HG03060 (cell line): ENCODE results near the gene GDPD5.

Source experiments
- ATAC-seq: cut with Tn5 transposase; IDR thresholded peaks from one replicate; pipeline ENCODE4 v1.9.1; 2021; ENCODE audit warnings: low read depth, moderate number of reproducible peaks; ENCODE audit not compliant: unreplicated experiment

Gene GDPD5

DNA sequence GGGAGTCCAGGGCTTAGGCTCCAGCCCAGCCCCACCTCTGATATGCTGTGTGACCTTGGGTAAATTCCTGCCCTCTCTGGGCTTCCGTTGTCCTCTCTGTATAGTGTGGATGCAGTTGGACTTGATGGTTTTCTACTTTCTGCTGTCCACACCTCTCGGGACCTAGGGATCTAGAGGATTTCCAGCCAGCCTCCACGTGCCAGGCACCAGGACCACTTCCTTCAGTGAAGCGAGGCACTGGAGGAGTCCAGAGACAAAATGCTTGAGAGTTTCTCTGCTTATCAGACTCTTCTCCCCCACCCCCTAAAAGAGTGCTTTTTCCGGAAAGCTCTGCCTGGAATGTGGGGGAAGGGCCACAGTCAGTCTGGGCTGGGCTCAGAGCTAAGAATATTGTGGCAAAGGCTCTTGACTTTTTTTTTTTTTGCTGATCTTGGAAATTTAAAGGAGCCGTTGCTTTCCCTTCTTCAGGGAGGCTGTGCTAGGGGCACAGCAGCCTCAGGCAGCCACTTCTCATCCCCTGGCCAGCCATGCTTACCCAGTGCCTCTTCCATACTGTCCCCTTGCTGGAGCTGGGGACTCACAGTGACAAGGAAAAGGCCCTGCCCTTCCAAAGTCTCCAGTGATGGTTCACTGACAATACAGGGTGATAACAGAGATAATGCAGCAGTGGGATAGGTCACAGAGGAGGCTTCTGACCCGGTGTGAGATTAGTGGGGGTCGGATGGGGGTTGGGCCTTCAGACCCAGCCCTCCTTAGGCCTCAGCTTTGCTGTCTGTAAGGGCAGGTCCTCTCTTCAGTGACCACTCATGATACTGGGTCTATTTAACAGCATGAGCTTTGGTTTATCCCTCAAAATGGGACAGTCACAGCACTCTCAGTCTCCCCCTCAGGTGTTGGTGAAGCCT lies 33.5 kb upstream of the GDPD5 start:
- ATAC-seq: no peak

DNA sequence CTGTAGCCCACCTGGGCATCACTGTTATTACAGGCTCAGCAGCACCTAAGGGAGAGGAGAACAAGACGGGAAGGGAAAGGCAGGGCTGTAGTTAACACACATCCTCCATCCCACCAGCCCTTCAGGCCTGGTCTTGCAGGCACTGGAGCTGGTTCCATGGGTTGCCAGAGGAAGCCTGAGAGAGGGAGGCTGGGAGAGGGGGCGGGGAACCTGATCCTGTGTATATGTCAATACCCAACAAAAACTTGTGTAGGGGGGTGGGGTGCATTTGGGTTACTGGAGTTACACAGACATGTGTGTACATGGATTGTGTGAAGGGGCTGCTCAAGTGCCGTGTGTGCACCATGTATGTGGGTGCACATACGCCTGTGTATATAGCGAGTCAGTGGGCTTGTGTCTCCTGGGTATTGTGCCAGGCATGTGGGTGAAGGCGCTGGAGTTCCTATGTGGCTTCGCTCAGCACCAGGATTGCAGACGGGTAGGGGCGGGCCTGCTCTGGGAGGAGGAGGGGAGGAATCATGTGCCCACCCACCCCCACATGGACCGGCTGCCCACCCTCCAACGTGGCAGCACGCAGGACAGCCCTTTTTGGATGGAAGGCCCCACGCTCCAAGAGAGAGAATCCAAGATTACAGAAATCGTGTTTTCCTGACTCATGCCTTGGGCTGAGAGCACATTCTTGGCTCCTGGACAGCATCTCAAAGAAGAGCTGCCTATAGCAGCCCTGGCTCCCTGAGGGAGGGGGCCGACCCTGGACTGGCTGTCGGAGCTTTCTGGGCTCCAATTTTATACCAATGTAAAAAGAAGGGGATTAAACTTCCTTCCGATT lies 32.1 kb upstream of the GDPD5 start:
- no peak for ATAC-seq

DNA sequence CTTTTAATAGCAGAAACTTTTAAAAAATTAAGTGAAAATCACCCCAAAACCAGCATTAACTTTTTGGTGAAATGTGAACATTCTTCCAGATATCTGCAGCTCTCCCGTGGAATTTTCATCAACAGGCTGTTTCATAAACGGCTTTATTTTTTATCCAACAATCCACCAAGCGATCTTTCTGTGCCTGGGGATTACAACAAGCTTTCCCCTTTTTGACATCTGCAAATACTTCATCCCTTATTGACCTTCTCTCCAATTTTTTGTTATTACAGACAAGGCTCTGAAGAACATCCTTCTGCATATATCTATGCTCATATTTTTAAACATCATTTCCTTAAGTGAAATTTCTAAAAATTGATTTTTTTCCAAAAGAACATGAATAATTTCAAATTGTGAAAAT lies 30.5 kb upstream of the GDPD5 start:
- no peak for ATAC-seq

DNA sequence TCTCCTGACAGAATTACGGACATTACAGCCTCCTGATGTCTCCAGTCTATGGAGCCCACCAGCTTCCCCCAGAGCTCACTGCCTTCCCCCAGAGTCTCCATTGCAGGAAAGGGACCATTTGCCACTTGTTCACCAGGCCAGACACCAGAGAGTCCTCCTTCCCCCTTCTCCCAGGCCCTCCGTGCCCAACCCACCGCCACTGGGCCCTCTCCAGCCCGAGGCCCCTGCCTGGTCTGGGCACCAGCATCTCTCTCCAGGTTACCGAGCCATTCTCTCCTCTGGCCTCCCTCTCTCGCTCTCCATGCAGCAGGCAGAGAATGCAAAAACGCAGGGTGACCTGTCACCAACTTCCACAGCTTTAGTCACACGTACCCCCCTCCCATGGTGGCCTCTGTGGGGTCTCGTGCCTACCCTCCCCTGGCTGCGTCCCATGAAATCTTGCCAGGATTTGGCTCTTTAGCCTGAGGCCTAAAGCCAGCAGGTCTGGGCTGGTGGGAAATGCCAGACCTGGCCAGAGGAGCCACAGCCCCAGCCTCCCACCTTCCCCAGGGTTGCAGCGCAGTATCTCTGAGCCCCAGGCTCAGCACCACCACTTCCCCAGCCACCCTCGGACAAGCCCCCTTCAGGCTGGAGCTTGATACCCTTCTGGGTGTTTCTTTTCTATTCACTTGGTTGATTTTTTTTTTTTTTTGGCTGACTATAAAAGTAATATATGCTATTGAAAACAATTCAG lies 29.5 kb upstream of the GDPD5 start:
- no peak for ATAC-seq

DNA sequence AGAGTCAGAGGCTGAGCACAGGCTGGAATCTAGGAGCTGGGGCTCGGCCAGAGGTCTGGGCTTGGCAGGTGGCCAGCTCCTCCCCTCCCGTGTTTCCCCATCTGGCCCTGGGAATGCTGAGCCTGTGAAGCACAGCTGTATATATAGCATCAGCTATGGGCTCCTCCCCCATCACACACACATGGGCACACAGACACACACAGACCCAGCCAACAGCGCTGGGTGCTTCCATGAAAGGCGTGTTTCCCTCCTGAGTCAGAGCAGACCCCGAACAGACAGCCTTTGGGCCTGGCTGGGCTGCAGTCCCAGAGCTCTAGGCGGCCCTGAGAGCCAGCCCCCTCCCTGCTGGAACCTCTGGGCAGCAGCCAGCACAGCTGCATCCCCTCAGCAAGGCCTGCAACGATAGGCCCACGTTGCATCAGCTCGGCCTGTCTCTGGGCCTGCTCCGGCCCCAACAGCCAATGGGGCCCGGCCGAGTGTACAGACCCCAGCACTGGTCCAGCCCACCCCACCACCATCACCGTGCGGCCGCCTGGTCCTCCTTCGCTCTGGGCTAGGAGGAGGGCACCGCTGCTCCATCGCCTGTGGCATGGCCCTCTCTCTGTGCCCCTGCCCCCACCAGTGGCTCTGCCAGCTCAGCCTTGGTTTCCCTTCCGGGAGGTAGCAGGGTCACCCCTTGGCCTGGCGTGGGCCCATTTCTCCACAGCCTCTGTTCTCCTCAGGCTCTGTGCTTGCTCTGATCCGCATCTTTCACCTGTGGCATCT lies 28.7 kb upstream of the GDPD5 start:
- no peak for ATAC-seq

DNA sequence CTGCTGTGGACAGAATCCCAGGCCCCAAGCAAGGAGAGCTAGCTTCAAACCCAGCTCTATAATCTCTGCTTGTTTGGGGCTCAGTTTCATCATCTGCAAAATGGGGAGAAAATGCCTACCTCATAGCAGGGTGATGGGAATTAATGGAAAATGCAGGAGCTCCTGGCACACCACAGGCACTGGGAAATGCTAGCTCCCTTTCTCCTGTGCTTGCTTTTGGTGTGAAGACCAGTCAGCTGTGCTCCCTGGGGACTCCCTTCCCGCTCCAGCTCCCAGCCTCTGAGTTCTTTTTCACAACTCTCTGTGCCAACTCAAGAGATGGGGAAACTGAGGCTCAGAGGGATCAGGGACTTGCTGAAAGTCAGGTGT lies 28.1 kb upstream of the GDPD5 start:
- ATAC-seq: no peak

DNA sequence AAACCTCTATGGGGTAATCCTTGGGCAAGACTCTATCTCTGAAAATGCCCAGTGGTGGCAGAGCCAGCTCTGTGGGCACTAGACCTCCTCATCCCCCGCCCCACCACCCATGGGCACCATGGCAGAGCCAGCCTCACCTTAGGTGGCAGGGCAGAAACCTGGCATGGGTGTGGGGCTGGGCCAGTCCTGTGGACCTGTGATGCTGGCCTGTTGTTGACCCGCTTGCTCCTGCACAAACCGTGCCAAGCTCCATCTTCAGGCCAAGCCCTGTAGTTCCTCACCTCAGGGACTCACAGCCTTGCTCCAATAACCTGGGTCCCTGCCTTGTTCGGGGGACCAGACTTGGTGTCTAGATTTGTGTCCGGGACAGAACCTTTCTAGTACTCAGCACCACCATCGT lies 27.4 kb upstream of the GDPD5 start:
- ATAC-seq: no peak

DNA sequence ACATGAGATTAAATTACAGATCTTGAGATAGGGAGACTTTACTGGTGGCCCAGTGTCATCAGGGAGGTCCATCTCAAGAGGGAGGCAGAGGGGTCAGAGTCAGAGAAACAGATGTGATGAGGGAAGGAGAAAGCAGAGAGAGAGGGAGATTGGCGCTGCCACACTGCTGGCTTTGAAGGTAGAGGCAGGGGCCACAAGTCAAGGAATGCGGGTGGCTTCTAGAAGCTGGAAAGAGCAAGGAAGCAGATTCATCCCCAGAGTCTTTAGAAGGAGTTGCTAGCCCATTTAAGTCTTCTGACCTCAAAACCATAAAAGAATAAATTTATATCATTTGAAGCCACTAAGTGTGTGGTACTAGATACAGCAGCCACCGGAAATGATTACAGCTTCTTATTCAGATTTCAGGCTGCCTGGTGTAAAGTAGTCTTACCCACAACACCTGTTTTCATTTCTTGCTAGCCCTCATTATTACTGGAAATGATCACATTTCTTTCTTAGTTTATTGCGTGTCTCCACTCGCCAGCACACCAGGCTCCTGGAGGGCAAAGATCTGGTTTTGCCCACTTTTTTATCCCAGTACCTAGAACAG lies 23.7 kb upstream of the GDPD5 start:
- ATAC-seq: no peak

DNA sequence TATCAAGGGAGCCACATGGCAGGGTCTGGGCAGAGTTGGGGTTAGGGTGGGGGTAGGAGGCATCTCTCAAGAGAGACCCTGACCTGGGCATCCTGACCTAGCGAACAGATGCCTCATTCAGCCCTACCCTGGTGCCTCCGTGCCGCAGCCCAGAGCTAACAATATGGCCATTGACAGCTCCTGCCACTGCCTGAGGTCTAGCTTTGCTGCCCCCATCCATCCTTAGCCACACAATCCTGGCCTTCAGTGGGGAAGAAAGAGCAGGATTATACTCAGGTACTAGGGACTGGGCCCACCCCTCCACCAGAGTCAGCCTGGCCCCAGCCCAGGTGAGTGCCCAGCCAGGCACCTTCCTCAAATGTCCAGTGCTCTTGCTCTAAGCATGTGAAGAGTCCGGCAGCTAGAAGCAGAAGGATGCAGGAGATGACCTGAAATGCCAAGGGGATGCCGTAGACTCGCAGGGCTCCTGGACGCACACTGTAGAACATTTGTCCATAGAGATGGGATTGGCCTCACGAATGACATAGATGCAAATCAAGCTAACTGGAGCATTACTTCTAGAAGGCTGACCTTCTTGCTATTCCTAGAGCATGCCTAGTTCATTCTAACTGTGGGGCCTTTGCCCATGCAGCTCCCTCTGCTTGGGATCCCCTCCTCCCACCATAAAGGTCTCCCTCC lies 23.0 kb upstream of the GDPD5 start:
- ATAC-seq: no peak

DNA sequence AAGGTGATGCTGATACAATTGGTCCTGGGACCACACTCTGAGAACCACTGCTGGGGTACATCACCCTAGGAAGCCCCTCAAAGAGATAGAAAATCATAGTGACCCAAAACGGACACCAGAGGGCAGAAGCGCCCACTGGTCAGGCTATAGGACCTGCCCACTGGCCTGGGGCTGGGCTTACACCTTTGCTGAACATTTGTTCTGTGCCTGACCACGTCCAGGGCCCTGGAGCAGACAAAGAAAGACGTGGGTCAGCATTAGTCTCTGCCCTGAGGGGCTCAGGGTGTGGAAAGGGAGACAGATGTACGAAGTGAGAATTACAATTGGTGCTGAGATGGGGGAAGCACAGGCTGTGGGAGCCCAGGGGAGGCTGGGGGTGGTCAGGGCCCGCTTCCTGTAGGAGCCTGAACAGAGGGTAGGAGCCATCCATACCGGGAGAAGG lies 21.9 kb upstream of the GDPD5 start:
- no peak for ATAC-seq

DNA sequence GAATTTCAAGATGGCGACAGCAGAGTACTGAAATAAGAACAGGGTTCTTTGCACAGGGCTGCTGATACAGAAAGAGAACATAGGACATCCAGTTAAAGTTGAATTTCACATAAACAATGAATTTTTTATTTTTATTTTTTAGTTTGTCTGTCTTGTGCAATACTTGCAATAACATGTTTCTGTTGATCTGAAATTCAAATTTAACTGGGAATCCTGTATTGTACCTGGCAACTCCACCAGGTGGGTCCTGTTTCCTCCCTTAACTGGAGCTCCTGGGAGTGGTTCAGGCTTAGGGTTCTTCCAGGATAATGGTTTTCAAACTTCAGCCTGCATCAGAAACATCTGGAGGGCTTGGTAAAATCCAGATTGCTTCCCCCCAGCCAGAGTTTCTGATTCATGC lies 21.4 kb upstream of the GDPD5 start:
- no peak for ATAC-seq

DNA sequence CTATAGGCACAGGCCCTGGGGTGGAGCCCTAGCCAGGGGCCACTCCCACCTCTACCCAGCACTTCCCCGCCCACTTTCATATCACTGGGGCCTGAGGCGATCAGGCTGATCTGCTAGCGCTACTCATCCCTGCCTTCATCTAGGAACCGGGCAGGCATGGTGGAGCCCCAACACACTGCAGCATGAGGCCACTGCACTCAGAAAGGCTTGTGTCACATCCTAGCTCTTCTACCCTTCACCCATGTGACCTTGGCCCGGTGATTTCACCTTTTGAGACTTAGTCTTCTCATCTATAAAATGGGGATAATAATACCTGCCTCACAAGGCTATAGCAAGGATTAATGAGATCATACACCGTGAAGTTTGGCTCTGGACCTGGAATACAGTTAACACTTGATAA lies 18.1 kb upstream of the GDPD5 start:
- ATAC-seq: no peak

DNA sequence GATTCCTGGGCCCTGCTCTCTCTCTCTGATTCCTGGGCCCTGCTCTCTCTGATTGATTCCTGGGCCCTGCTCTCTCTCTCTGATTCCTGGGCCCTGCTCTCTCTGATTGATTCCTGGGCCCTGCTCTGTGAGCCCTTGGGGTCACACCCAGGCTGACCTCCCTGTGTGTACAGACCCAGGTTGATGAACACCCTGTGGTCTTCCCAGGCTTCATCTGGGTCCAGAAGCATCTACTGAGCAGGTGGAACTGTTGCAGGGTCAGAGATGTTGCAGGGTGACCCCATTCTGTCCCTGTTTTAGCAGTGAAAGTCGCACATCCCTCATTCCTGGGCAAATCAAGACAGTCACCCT lies 16.3 kb upstream of the GDPD5 start:
- no peak for ATAC-seq

DNA sequence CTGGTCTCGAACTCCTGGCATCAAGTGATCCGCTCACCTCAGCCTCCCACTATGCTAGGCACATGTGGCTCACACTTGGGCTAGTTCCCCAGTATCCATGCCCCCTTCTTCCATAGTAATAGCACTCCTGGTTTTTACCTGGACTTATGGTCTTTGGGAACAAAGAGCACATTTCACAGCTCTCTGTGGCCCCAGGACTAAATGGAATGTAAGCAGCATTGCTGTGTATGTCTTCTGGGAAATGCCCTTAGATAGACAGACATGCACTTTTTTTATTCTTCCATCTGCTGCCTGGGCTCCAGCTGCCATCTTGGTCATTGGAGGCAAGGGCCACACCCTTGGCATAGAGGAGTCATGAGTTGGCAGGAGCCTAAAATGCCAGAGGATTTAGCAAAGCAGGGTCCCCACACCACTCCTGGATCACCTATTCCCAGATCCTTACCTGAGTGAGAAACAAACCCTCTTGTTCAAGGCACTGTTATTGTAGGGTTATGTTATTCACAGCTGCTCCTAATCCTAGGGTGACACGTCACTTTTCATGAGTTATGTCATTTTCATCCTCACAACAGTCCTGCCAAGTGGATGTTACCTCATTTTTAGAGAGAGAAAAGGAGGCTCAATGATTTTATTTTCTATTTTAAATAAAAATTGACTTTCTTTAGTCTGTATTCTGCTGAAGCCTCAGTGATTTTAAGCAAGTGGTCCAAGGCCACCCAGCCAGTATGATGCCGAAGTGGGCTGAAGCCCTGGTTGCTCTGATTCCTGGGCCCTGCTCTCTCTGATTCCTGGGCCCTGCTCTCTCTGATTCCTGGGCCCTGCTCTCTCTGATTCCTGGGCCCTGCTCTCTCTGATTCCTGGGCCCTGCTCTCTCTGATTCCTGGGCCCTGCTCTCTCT lies 15.7 kb upstream of the GDPD5 start:
- ATAC-seq: no peak

DNA sequence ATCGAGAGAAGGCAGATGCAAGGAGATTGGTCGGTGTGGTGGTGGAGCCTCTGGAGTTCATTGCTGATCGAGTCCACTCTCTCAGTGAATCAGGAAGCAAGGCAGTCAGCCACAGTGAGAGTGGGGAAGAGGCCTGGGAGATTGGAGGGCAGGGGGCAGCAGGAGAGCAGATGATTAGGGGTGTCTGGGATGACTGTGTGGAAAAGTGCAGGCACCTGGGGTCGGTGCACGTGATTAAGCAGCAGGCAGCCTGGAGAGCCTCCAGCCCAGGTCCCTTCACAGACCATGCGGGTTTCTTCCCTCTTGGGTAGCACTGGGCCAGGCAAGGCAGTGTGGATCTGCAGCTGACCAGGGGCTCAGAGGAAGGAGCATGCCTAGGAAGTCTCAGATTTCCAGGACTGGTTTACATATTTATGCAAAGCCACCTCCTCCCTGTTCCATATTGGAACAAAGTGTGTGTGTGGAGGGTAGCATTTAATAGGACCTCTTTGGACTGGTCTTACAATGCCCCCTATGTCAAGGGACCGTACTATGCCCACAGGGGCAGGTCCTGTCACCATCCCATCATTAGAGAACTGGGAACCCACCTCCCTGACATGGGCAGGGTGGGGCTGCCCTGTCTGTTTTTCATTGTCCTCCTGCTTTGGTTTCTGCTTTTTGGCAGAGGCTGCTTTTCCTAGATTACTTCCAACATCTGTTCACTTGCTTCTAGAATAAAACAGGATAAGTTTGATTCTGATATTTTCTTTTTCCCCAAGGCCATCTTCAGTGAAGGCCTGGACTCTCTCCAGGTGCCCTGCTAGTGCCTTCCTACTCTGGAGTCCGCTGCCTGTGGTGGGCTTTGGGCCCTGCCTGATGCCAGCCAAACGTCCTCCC lies 14.0 kb upstream of the GDPD5 start:
- ATAC-seq: no peak

DNA sequence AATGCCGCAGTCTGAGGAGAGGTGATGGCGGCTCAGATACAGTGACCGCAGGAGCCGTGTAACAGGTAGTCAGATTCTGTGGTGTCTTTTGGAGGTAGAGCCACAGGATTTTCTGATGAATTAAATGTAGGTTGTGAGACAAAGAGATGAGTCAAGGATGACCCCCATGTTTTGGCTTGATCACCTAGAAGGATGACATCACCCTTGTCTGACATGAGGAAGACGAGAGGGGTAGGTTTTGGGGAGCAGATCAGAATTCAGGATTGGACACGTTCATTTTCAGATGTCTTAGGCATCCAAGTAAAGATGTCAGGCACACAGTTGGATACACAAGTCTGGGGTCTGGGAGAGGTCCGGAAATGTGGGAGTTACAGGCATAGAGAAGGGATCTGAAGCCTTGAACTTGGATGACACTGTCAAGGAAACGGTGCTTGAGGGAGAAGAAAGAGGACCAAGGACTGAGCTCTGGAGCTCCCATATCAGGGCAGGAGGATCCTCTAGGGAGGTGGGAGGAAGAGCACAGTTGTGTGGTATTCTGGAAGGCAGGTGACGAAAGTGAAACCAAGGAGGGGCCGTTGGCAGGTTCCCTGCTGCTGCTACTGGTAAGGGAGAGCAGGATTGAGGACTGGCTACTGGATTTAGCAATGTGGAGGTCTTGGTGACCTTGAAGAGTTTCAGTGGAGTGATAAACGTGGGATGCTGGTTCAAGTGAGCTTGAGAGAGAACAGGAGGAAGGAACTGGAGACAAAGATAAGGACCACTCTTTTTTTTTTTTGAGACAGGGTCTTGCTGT lies 12.6 kb upstream of the GDPD5 start:
- ATAC-seq: no peak

DNA sequence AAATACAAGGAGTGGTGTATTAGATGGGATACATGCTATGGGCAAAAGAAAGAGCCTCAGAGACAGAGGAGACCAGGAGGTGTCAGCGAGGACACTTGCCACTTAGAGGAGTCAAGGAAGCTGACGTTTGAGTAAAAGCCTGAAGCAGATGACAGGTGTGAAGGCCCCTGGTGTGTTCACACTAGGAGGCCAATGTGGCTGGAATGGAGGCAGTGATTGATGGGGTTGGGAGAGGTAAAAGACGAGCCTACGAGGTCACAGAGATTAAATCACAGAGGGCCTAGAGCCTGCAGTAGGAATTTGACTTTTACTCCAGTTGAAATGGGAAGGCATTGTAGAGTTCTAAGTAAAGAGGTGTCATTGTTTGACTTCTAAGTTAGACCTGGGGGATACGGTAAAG lies 12.0 kb upstream of the GDPD5 start:
- ATAC-seq: no peak
